Spleen (tissue), 11 donors: ENCODE data around the gene DVL2. TPM values are rescaled to one million over a fixed set of nuclear protein-coding genes. Genes with fewer than 3 reads are reported as not detected.

Experiments
- DNase-seq: peaks from one replicate; pipeline ENCODE4 v3.0.0-alpha.2; 2020
- H3K27ac ChIP-seq, 8 donors: fragments of 200-600 bp; sonication (generic) in 7 of 8; 1 replicate in 4 of 8; 2 replicates in 4 of 8; pipeline versions ENCODE4 v1.5.0 to v1.8.0; 2016 to 2021; ENCODE audit warnings: inconsistent platforms in 4 of 8, mild to moderate bottlenecking in 4 of 8, moderate library complexity in 1 of 8
- H3K27me3 ChIP-seq, 7 donors: fragments of 200-600 bp; sonication (generic) in 6 of 7; replicated peaks in 1 of 7; 1 replicate in 4 of 7; 2 replicates in 3 of 7; pipeline versions ENCODE4 v1.5.0 to v1.8.0; 2016 to 2021; ENCODE audit warnings: inconsistent platforms in 3 of 7, mild to moderate bottlenecking in 1 of 7
- H3K36me3 ChIP-seq, 6 donors: fragments of 200-600 bp; sonication (generic) in 5 of 6; 1 replicate in 4 of 6; 2 replicates in 2 of 6; pipeline versions ENCODE4 v1.5.0 to v1.8.0; 2016 to 2021; ENCODE audit warnings: inconsistent platforms in 2 of 6
- H3K4me1 ChIP-seq, 6 donors: fragments of 200-600 bp; sonication (generic) in 5 of 6; 1 replicate in 3 of 6; 2 replicates in 3 of 6; pipeline versions ENCODE4 v1.5.0 to v1.8.0; 2016 to 2021; ENCODE audit warnings: inconsistent platforms in 3 of 6
- H3K4me3 ChIP-seq, 8 donors: fragments of 200-600 bp; sonication (generic) in 7 of 8; 1 replicate in 4 of 8; 2 replicates in 4 of 8; pipeline versions ENCODE4 v1.5.0 to v1.8.0; 2016 to 2021; ENCODE audit warnings: inconsistent platforms in 4 of 8, mild to moderate bottlenecking in 4 of 8, moderate library complexity in 2 of 8
- H3K9me3 ChIP-seq, 8 donors: fragments of 200-600 bp; sonication (generic) in 7 of 8; 1 replicate in 4 of 8; 2 replicates in 4 of 8; pipeline versions ENCODE4 v1.5.0 to v1.8.0; 2016 to 2021; ENCODE audit warnings: inconsistent platforms in 4 of 8
- POLR2A ChIP-seq, 3 donors: fragments of 450-650 bp; IDR thresholded peaks; one replicate each; pipeline ENCODE4 v1.5.1; 2017; ENCODE audit warnings: antibody characterized with exemption in 3 of 3, mild to moderate bottlenecking in 1 of 3
- POLR2AphosphoS5 ChIP-seq, 3 donors: sonication (generic); formaldehyde crosslinking; IDR thresholded peaks; one replicate each; pipeline ENCODE4 v1.5.1; 2017; ENCODE audit warnings: antibody characterized with exemption in 3 of 3
- WGBS, 5 donors: extraction: QIAGEN DNeasy Blood & Tissue Kit in 3 of 5; methylation state at CpG; one replicate each; pipeline versions ENCODE4 v1.1.5 to v1.1.7; 2013 to 2018; 5-methylcytosine and 5-hydroxymethylcytosine counted together
- intact Hi-C: fragments of 100-400 bp; cut with DNase I; formaldehyde crosslinking; loops from one replicate; pipeline ENCODE4 v1.15.0; 2023; ENCODE audit warnings: low total_unique reads
- polyA plus RNA-seq, 3 donors: library from polyadenylated mRNA; stranded (reverse); fragments of 200-250 nt; gene quantifications; one replicate each; pipeline ENCODE4 v1.2.1, GENCODE V29; 2013
- total RNA-seq, 7 donors: library from RNA; depleted of rRNA in 3 of 7; stranded (reverse); fragments of >200 nt in 3 of 7; fragmentation: NEBNext Ultra II Directional in 4 of 7; extraction: Animal tissue kit (Norgen Biotek cat#: 25700) in 4 of 7; gene quantifications; one replicate each; pipeline versions ENCODE4 v1.1.0 to v1.2.1, GENCODE V29; 2016 to 2021
- TF ChIP-seq, protein P1 (sequence below), 11 experiments: fragments of 200-600 bp in 7 of 11; fragments of 450-650 bp in 4 of 11; sonication (generic) in 4 of 11; IDR thresholded peaks in 8 of 11; conservative IDR thresholded peaks in 3 of 11; 1 replicate in 7 of 11; 2 replicates in 4 of 11; pipeline versions ENCODE4 v1.4.0 to v1.8.0; 2016 to 2021; ENCODE audit warnings: antibody characterized with exemption in 11 of 11, inconsistent platforms in 4 of 11, mild to moderate bottlenecking in 1 of 11
- donor health status: healthy with polysubstance abuse.
- donor health status: DM: no; HTN: no; CAD: no; lungs with moderate emphysema.
- donor health status: DM: no; HTN: no; CAD: no.
- donor health status: Bipolar disorder and iron deficiency.
- donor health status: healthy.
- donor health status: DM: no; HTN: no; CAD: no.
- donor health status: DM: yes; HTN: yes; CAD: no.

Gene DVL2
- total and polyA plus RNA-seq, 10 donors: 9.8 to 48.0 (median 37.7) TPM

DNA sequence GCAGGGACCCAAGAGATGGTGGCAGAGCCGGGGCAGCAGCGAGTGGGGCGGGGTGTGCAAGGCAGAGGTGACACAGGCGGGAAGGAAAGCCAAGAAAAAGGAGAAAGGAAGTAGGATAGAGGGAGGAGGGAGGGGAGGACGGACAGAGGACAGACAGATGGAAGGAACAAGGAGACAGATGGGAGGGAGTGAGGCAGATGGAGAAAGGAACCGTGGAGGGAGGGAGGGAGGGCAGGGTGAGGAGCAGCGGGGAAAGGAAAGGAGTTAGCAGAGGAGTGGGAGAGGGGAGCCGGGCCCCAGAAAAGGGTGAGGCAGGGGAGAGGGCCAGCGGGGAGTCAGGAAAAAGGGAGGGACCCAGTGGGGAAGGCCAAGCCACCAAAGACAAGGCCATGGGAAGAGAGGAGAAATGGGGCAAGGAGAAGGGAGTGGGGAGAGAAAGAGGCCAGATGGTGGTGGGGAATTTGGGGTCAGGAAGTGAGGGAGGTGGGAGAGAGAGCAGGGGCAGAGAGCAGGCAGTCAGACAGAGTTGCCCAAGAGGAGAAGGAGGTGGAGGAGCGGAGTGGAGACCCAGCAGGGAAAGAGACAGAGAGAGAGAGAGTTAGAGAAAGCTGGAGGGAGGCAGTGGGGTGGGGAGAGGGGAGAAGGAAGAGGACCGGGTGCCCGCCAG, 41.9 kb downstream of the DVL2 start:
- intact Hi-C loops: no loop called here
- peaks cover 0 to 75% (median 29%) of the 10 kb centered on the region in 6 donors for H3K36me3 ChIP-seq
- TF ChIP-seq POLR2AphosphoS5 (IDR thresholded peaks at IDR 0.05) (no peak), POLR2A (IDR thresholded peaks at IDR 0.05) (no peak)
- TF ChIP-seq, protein P1, sequence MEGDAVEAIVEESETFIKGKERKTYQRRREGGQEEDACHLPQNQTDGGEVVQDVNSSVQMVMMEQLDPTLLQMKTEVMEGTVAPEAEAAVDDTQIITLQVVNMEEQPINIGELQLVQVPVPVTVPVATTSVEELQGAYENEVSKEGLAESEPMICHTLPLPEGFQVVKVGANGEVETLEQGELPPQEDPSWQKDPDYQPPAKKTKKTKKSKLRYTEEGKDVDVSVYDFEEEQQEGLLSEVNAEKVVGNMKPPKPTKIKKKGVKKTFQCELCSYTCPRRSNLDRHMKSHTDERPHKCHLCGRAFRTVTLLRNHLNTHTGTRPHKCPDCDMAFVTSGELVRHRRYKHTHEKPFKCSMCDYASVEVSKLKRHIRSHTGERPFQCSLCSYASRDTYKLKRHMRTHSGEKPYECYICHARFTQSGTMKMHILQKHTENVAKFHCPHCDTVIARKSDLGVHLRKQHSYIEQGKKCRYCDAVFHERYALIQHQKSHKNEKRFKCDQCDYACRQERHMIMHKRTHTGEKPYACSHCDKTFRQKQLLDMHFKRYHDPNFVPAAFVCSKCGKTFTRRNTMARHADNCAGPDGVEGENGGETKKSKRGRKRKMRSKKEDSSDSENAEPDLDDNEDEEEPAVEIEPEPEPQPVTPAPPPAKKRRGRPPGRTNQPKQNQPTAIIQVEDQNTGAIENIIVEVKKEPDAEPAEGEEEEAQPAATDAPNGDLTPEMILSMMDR (IDR thresholded peaks at IDR 0.05 in 8 of 11, conservative IDR thresholded peaks at IDR 0.05 in 3 of 11): no peak

DNA sequence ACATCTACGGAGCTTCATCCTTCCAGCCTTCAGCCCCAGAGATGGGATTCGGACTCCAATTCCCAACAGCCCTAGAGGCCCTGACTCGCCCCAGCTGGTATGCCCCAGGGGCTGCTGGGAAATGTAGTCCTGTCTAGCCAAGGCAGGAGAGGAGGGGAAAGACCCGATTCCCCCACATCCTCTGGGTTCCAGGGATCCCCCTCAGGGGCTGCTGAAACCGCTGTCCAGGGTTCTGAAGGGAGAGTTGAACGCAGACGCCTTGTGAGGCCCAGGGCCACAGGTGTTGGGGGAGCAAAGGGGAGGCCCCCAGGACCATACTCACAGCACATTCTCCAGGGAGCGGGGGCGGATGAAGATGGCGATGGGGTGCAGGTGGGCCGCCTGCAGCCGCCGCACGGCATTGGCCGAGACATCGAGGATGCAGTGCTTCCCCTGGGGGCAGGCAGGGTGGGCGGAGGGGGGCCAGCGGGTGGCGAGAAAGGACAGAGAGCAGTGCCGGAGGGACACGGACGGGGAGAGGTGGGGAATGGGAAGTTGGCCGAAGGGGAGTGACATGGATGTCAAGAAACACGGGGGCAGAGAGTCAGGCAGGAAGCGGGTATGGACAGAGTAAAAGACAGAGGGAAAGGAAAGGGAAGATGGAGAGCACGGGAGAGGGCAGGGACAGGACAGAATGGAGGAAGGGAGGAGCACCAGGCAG, 42.6 kb downstream of the DVL2 start:
- no peaks in the 10 kb centered on the region for H3K9me3 ChIP-seq
- WGBS, 5 donors: 71 to 86% (median 81%) methylated on average over 26 of the region's 26 CpGs
- peaks cover 0 to 68% (median 26%) of the 10 kb centered on the region in 6 donors for H3K36me3 ChIP-seq
- intact Hi-C loops: no loop called here
- H3K4me1 ChIP-seq: peaks cover 0 to 10% (median 0%) of the 10 kb centered on the region in 6 donors
- H3K4me3 ChIP-seq: no peak overlapping the region
- TF ChIP-seq POLR2A (IDR thresholded peaks at IDR 0.05) (no peak), POLR2AphosphoS5 (IDR thresholded peaks at IDR 0.05) (no peak)
- TF ChIP-seq, protein P1 (IDR thresholded peaks at IDR 0.05 in 8 of 11, conservative IDR thresholded peaks at IDR 0.05 in 3 of 11): no peak
- H3K27me3 ChIP-seq: no peaks in the 10 kb centered on the region
- H3K27ac ChIP-seq: no peak overlapping the region
- no peak for DNase-seq

More for the DNA sequence above, 41.9 kb downstream of the DVL2 start:
- H3K4me3 ChIP-seq: no peak overlapping the region
- no peak overlapping the region for H3K27ac ChIP-seq
- 60 to 84% (median 74%) methylated on average over 12 of the region's 12 CpGs for WGBS, 5 donors
- peaks cover 0 to 8% (median 0%) of the 10 kb centered on the region in 6 donors for H3K4me1 ChIP-seq
- DNase-seq: no peak
- H3K9me3 ChIP-seq: no peaks in the 10 kb centered on the region
- H3K27me3 ChIP-seq: no peaks in the 10 kb centered on the region

GRCh38 chr17:7191069-7191468, 43.2 kb downstream of the DVL2 start:
- TF ChIP-seq POLR2A (IDR thresholded peaks at IDR 0.05) (no peak), POLR2AphosphoS5 (IDR thresholded peaks at IDR 0.05) (no peak)
- TF ChIP-seq, protein P1 (IDR thresholded peaks at IDR 0.05 in 8 of 11, conservative IDR thresholded peaks at IDR 0.05 in 3 of 11): no peak
- Histone ChIP-seq H3K36me3 (peaks cover 0 to 62% (median 20%) of the 10 kb centered on the region in 6 donors), H3K27me3 (no peaks in the 10 kb centered on the region), H3K27ac (no peak overlapping the region), H3K9me3 (no peaks in the 10 kb centered on the region), H3K4me1 (peaks cover 0 to 13% (median 2%) of the 10 kb centered on the region in 6 donors), H3K4me3 (no peak overlapping the region)
- intact Hi-C loops: no loop called here
- no peak for DNase-seq
- 92 to 99% (median 95%) methylated on average over 10 to 12 of the region's 12 CpGs for WGBS, 5 donors

GRCh38 chr17:7190276-7190917, 43.9 kb downstream of the DVL2 start:
- Histone ChIP-seq H3K4me1 (peaks cover 0 to 13% (median 2%) of the 10 kb centered on the region in 6 donors), H3K27ac (no peak overlapping the region), H3K4me3 (no peak overlapping the region), H3K9me3 (no peaks in the 10 kb centered on the region), H3K27me3 (no peaks in the 10 kb centered on the region), H3K36me3 (peaks cover 0 to 55% (median 14%) of the 10 kb centered on the region in 6 donors)
- DNase-seq: no peak
- intact Hi-C loops: no loop called here
- WGBS, 5 donors: 78 to 92% (median 89%) methylated on average over 10 to 14 of the region's 14 CpGs
- TF ChIP-seq, protein P1 (IDR thresholded peaks at IDR 0.05 in 8 of 11, conservative IDR thresholded peaks at IDR 0.05 in 3 of 11): no peak
- TF ChIP-seq POLR2A (IDR thresholded peaks at IDR 0.05) (no peak), POLR2AphosphoS5 (IDR thresholded peaks at IDR 0.05) (no peak)
